ENCODE measurements around the gene TREH.

GRCh38 chr11:118657238-118657637 is 22.2 kb downstream of the TREH start:
- TF ChIP-seq POLR2A (IDR thresholded peaks at IDR 0.05) (no peak), EP300 (IDR thresholded peaks at IDR 0.05) (no peak)
